Muscle of arm (tissue), 14 donors: Measurements from ENCODE around the gene MT2A. TPM values are rescaled to one million over a fixed set of nuclear protein-coding genes. Genes with fewer than 3 reads are reported as not detected.
"Not testable (repeated sequence)": the region's sequence is repeated elsewhere in the genome, so short reads cannot be mapped to it uniquely, and the experiment has no call there.

Experiments used
- DNase-seq: peaks from one replicate; pipeline ENCODE4 v3.0.0-alpha.2; 2013
- long read RNA-seq, 11 donors: transcript quantifications; one replicate each; lab custom pipeline, GENCODE V29; 2026
- polyA plus RNA-seq, 12 donors: library from polyadenylated mRNA; unstranded; fragments of 120-200 nt; gene quantifications; one replicate each; pipeline ENCODE4 v1.2.1, GENCODE V29; 2013; ENCODE audit not compliant: insufficient read length in 12 of 12

Gene MT2A
- 10 to 100 TPM in 11 of 12 donors, not detected in 1; 17.0 to 71.5 (median 23.2) TPM for polyA plus RNA-seq
- long read RNA-seq, donor 1, transcript MT2A-201 (3 exons, 786 nt) = major isoform, 463 of 3,572 reads
- long read RNA-seq, donor 1, transcript MT2A-203 (1 exons, 903 nt) = minor isoform, 115 of 3,572 reads
- long read RNA-seq, donor 1, transcript MT2A-204 (2 exons, 688 nt) = minor isoform, 7 of 3,572 reads
- long read RNA-seq, donor 1, partial matches to known transcripts = 1,275 of 3,572 reads
- long read RNA-seq, donor 1, other reads (novel, unspliced or antisense) = 1,710 of 3,572 reads
- long read RNA-seq, donor 2, transcript MT2A-203 (1 exons, 903 nt) = minor isoform, 7 of 50 reads
- long read RNA-seq, donor 2, transcript MT2A-201 (3 exons, 786 nt) = major isoform, 41 of 50 reads
- long read RNA-seq, donor 2, partial matches to known transcripts = 0 of 50 reads
- long read RNA-seq, donor 2, other reads (novel, unspliced or antisense) = 0 of 50 reads
- long read RNA-seq, donor 3, transcript MT2A-201 (3 exons, 786 nt) = major isoform, 18 of 22 reads
- long read RNA-seq, donor 3, partial matches to known transcripts = 0 of 22 reads
- long read RNA-seq, donor 3, other reads (novel, unspliced or antisense) = 0 of 22 reads
- long read RNA-seq, donor 4, transcript MT2A-201 (3 exons, 786 nt) = major isoform, 18 of 22 reads
- long read RNA-seq, donor 4, partial matches to known transcripts = 0 of 22 reads
- long read RNA-seq, donor 4, other reads (novel, unspliced or antisense) = 0 of 22 reads
- long read RNA-seq, donor 5, transcript MT2A-201 (3 exons, 786 nt) = major isoform, 41 of 46 reads
- long read RNA-seq, donor 5, partial matches to known transcripts = 0 of 46 reads
- long read RNA-seq, donor 5, other reads (novel, unspliced or antisense) = 0 of 46 reads
- long read RNA-seq, donor 6, transcript MT2A-201 (3 exons, 786 nt) = major isoform, 20 of 26 reads
- long read RNA-seq, donor 6, partial matches to known transcripts = 0 of 26 reads
- long read RNA-seq, donor 6, other reads (novel, unspliced or antisense) = 0 of 26 reads
- long read RNA-seq, donor 7, transcript MT2A-201 (3 exons, 786 nt) = major isoform, 22 of 25 reads
- long read RNA-seq, donor 7, partial matches to known transcripts = 0 of 25 reads
- long read RNA-seq, donor 7, other reads (novel, unspliced or antisense) = 0 of 25 reads
- long read RNA-seq, donor 8, transcript MT2A-203 (1 exons, 903 nt) = minor isoform, 5 of 24 reads
- long read RNA-seq, donor 8, transcript MT2A-201 (3 exons, 786 nt) = major isoform, 19 of 24 reads
- long read RNA-seq, donor 8, partial matches to known transcripts = 0 of 24 reads
- long read RNA-seq, donor 8, other reads (novel, unspliced or antisense) = 0 of 24 reads
- long read RNA-seq, donor 9, transcript MT2A-201 (3 exons, 786 nt) = major isoform, 18 of 20 reads
- long read RNA-seq, donor 9, partial matches to known transcripts = 0 of 20 reads
- long read RNA-seq, donor 9, other reads (novel, unspliced or antisense) = 0 of 20 reads
- long read RNA-seq, donor 10, transcript MT2A-203 (1 exons, 903 nt) = minor isoform, 6 of 36 reads
- long read RNA-seq, donor 10, transcript MT2A-201 (3 exons, 786 nt) = major isoform, 30 of 36 reads
- long read RNA-seq, donor 10, partial matches to known transcripts = 0 of 36 reads
- long read RNA-seq, donor 10, other reads (novel, unspliced or antisense) = 0 of 36 reads
- long read RNA-seq, donor 11, transcript MT2A-201 (3 exons, 786 nt) = major isoform, 33 of 37 reads
- long read RNA-seq, donor 11, partial matches to known transcripts = 0 of 37 reads
- long read RNA-seq, donor 11, other reads (novel, unspliced or antisense) = 0 of 37 reads

DNA sequence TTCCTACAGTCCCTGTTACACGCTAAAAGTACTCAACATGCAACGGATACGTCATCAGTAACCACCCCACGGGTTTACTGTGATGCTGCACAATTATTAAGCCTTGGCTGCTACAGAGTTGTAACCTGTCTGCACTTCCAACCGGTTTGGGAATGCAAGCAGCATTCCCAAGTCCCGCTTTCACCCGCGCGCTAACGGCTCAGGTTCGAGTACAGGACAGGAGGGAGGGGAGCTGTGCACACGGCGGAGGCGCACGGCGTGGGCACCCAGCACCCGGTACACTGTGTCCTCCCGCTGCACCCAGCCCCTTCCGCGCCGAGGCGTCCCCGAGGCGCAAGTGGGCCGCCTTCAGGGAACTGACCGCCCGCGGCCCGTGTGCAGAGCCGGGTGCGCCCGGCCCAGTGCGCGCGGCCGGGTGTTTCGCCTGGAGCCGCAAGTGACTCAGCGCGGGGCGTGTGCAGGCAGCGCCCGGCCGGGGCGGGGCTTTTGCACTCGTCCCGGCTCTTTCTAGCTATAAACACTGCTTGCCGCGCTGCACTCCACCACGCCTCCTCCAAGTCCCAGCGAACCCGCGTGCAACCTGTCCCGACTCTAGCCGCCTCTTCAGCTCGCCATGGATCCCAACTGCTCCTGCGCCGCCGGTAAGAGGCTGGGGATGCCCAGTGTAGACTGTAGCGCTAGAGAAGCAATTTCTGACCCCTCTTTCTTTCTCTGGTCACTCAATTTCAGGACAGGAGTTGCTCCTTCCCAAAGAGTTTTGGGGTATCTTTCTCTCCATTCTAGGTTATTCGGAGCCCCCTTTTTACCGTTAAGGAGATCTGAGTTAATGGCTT, at the start of gene MT2A:
MT2A (plus strand) TSS at position 542 of the 833 bp plus-strand sequence; CDS start at position 614, 72 bp downstream.
- peak; percentile 90 for DNase-seq

DNA sequence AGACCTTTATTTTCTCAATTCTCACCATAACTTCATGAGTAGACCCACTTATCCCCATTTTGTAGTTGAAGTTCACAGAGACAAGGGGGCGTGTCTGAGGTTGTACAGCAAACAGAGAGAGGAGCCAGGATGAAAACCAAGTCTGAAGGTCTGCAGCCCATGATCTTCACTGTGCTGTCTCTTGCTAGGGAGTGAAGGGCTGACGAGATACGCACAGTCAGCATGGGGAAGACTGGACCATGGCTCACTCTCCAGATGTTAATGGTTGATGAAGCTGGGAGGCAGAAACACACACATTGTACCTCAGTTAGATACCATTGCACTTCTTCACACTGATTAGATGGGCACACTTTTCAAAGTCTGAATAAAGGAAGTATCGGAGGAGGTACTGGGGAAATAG, 49.3 kb upstream of the MT2A start:
- DNase-seq = no peak

DNA sequence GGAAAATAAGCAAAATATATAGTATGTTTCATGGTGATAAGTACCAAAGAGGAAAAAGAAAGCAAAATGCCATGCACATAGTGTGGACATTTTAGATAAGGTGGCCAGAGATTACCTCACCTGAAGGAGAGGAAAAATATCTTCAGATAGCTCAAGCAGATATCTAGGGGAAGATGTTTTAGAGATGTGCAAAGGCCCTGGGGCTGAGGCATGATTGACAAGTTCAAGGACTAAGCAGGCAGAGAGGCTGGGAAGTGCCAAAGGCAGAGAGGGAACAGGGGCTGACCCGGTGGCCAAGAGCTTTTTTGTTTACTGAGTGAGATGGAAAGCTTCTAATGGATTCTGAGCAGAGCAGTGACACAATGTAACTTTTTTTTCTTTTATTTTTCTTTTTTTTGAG, 47.9 kb upstream of the MT2A start:
- DNase-seq = no peak

DNA sequence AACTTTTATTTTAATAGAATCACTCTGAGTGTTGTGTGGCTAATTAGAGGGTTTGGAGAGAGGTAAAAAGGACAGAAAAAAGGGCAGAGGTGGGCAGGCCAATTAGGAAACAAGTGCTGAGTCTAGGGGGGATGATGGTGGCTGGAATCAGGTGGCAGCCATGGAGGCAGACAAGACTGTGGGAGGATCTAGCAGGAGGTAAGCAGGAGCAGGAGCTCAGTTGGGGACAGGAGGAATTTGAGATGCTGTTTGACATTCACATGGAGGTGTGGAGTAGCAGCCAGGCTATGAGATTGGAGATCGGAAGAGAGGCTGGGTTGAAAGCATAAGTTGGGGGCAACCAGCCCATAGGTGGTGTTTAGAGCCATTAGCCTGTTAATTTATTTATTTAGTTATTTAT, 47.3 kb upstream of the MT2A start:
- DNase-seq = no peak

DNA sequence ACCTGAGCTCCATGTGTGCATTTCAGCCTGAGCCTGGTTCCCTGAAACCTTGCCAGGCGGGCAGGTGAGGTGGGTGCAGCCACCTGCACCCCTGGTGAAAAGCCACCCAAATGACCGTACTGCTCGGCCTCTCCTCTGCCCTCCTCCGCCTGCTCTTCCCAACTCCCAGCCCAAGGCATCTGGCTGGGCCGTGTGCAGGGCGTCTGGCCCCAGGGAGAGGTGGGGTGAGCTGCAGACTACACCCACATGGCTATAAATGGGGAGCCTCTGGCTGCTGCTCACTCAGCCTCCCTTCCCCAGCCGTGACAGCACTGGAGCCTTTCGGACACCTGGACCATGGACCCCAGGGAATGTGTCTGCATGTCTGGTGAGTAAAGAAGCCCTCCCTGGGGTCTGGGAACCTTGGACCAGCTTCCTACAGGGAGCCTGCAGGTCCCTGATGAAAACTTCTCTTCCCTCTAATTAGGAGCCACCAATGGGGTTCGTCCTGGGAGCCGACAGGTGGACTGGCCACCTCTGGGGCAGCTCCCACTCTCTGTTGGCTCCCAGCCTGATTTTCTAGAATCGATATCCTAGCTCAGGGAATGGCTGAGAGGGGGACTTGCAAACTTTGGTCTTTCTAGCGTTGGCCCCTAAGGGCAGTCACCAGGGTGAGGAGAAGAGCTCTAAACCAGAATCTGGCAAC, 43.4 kb upstream of the MT2A start, which contains the start of gene MT4:
MT4 (plus strand) TSS at position 281 of the 685 bp plus-strand sequence; CDS start at position 337, 56 bp downstream.
- no peak for DNase-seq

DNA sequence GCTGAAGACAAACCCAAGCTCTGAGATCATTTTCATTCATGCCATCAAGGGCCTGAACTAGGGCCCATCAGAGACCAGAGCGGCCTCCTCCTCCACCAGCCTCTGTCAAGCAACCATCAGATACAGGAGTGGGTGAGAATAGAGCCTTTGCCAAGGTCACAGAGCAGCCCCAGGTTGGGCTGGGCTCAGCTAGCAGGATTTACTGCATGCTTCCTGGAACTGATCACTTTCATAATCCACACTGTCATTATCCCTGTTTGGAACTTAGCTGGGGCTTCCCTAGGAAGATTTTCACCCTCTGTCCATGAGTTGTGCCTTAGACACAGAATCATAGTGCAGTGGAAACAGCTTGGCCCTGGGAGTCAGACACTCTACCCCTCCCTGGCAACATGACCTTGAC, 38.4 kb upstream of the MT2A start:
- no peak for DNase-seq

DNA sequence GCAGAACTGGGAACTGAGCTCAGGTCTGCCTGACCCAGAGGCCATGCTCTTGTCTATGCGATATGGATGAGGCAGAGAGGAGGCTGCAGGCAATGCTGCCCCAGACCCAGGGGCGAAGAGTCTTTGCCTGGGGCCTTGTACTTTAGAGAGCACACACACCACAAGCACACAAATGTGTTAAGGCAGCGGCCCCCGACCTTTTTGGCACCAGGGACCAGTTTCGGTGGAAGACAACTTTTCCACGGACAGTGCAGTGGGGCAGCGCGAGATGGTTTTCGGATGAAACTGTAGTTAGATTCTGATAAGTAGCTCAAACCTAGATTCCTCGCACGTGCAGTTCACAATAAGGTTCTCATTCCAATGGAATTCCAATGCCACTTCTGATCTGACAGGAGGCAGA, 36.9 kb upstream of the MT2A start:
- no peak for DNase-seq

DNA sequence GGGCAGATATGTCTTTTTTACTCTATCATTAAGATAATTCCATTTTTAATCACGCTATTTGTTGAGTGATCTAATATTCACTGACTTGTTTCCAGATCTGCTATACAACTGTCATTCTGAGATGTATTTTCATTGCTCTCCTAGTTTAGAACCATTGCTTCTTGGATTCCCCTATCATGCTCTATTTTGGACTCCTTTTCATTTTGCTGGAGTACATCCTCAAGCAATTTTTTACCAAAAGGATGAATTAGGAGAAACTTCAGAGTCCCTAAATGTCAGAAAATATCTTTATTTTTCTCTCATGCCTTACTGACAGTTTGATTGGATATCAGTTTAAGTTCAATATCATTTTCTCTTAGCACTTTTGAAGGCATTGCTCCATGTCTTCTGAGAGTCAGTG, 33.8 kb upstream of the MT2A start:
- DNase-seq = no peak

DNA sequence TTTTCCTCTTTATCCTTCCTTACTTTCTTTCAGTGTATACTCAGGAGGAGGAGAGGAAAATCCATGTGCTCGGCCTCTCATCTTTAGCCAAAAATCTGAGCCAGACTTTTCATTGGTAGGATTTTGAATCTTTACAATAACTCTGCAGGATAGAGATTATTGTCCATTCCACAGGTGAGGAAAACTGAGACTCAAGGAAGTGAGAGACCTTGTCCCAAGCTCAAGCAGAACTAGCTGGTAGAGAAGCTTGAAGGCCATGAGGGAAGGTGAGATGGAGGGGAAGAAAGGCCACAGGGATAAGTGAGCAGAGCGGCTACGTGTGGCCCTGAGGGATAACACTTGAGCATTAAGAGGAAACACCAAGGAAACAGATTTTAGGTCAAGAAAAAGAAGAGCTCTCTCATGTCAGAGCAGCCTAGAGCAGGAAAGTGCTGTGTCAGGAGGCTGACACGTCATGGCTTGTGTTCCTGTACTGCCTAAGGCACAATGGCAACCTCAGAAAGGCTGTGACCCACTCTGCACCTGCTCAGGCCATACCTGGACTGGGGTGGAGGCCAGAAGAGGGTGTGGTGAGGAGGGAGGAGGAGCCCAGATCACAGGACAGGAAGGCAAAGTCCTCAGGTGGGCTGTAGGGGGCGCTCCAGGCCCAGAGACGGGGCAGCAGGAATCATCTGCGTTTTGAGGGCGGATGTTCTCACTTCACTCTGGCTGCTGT, 31.6 kb upstream of the MT2A start:
- DNase-seq = peak; percentile 27

DNA sequence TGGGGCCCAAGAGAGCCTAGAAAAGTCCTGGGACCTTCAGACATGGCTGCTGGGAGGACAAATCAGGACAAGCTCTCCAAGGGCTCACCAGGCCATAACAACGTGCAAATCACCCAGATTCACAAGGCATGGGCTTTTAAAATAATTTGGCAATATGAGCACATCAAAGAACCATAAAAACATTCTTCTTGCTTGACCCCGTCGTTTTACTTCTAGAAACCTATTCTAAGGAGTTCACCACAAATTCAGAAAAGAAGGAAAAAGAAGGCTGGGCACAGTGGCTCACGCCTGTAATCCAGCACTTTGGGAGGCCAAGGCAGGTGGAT, 31.1 kb upstream of the MT2A start:
- DNase-seq = no peak

DNA sequence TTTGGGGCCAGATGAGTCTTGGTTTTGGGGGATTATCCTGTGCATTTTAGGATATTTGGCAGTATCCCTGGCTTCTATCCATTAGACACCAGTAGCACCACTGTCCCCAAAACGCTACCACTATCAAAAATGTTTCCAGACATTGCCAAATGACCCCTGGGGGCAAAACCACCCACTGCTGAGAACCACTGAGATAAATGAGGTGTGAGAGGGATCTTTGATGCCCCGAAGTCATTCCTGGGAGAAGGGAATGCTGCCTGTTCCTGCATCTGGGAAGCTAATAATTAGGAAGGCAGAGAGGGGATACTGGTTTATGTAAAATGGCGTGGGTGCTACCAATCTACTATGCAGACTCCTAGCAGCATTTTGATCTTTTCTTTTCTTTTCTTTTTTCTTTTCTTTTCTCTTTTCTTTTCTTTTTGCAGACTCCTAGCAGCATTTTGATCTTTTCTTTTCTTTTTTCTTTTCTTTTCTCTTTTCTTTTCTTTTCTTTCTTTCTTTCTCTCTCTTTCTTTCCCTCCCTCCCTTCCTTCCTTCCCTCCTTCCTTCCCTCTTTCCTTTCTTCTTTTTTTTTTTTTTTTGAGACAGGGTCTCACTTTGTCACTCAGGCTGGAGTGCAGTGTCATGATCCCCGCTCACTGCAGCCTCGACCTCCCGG, 27.9 kb upstream of the MT2A start:
- DNase-seq = no peak

DNA sequence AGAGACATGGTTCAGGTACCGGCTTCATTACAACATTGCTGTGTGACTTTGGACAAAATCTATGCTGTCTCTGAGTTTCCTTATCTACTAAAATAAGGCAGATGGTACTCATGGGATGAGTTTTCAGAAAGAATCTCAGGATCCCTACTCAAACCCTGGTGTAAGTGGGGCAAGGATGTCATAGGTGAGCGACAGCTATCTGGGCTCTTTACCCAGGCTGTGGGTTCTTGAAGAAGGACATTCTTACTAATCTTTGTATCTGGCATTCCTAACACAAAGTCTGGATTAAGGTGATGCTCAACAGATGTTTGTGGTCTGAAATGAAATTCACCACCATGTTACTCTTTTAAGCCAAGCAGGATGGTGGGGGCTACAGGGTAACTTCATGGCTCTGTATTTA, 25.5 kb upstream of the MT2A start:
- not testable (repeated sequence) for DNase-seq

DNA sequence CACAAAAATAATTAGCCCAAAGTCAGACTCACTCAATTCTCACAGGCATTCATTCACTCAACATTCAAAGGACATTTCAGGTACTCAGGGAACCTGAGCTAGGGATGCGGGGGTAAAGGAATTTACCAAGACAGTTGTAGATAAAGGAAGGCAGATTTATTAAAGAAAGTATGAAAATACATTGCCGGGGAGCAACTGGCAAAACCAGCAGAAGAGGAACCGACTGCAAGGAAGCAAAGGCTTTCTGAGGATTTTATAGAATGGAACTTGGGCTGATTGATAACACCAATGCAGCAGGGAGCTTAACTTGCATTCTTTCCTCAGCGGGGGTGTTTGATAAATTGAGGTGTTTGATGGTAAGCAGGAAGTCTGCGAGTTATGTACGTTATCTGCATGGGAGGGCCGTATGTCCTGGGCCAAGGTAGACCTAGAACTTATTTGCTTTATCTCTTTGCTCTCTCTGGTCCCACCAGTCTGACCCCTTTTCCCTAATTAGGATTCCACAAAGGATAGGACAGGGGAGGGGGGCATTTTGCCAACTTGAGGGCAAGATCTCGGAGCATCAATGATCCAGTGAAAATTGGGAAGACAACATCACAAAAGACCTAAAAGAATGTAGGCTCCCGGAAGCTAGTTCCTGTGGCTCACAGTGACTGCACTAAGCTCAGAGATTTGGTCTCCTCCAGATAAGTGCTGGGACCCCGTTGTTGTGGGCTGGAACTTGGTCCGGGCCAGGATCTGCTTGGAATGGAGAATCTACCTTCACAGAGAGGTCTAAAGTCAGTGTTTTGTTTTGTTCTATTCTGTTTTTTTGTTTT, 24.8 kb upstream of the MT2A start:
- DNase-seq = no peak

DNA sequence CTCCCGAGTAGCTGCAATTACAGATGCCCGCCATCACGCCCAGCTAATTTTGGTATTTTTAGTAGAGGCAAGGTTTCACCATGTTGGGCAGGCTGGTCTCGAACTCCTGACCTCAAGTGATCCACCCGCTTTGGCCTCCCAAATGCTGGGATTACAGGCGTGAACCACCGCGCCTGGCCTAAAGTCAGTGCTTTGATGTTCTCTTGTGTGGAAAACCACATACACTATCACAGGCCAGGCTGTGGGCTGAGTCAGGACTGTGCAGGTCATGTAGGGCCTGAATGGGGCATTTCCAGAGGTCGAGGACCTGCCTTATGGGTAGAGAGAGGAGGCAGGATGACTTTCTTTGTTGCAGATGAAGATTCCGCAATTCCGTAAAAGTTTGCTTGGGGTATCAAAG, 24.1 kb upstream of the MT2A start:
- DNase-seq = no peak

DNA sequence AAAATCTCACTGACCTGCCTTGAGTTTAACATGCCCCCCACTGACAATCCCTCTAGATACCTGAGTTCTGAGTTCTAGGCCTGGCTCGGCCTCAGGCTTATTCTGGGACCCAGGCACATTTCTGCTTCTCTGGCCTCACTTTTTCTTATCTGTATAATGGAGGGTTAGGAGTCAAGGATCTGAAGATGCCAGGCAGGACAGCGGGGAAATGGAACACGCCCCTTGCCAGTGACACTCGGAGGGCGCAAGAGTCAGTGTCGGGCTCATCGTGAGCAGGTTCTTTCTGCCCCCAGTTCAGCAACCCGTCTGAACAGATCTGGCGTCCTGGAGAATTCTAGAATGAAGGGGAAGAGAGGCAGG, 19.6 kb upstream of the MT2A start:
- DNase-seq = no peak

DNA sequence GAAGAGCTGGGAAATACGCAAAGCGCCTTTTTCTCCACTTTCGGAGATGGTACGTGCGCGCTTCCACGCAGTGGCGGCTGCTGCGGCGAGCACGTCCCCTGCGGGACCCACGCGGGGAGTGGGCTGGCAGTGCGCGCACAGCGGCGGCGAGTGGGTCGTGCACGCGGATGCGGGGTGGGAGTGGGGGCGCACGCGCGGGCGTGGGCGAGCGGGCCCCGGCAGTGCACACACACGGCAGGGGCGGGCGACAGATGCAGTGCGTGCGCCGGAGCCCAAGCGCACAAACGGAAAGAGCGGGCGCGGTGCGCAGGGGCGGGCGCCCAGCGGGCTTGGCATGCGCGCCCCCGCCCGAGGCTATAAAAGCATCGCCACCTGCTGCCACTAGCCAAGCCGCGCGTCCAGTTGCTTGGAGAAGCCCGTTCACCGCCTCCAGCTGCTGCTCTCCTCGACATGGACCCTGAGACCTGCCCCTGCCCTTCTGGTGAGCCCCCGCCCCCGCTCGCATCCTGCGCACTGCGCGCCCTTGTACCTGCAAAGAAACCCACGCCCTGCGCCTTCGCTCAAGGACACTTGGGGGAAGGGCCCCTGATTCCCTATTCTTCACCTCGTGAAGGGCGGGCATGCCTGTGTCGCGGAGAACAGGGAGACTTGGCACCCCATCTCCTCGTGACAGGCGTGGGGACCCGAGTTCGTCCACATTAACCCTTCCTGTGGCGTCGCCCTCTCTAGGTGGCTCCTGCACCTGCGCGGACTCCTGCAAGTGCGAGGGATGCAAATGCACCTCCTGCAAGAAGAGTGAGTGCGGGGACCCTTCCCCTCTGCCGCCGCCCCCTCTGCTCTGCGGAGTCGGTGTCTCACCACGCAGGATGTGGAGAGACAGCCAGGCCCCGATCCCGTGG, 19.0 kb upstream of the MT2A start, which contains the start of gene MT3:
MT3 (plus strand) TSS at position 388 of the 899 bp plus-strand sequence; CDS start at position 451, 63 bp downstream.
- DNase-seq = no peak
